CD14-positive monocyte (primary cell): Measurements from ENCODE around the gene AADACL3. TPM values are rescaled to one million over a fixed set of nuclear protein-coding genes. Genes with fewer than 3 reads are reported as not detected.

Source experiments
- DNase-seq, 3 donors: peaks; one replicate each; pipeline ENCODE4 v3.0.0-alpha.2; 2011 to 2022
- H2AFZ ChIP-seq: 2 replicates; pipeline ENCODE4 v1.6.0; 2012; ENCODE audit warnings: mild to moderate bottlenecking, low read depth, low read length, inconsistent platforms; ENCODE audit not compliant: insufficient read depth, poor library complexity, severe bottlenecking
- H3K27ac ChIP-seq, 2 donors: 1 replicate in 1 of 2; 2 replicates in 1 of 2; pipeline ENCODE4 v1.5.1; 2012 to 2013; ENCODE audit warnings: low read length in 2 of 2, control low read depth in 1 of 2, inconsistent platforms in 1 of 2, low read depth in 1 of 2, mild to moderate bottlenecking in 1 of 2
- H3K27me3 ChIP-seq, 2 donors: one replicate each; pipeline versions ENCODE4 v1.6.0 to v1.6.1; 2011 to 2013; ENCODE audit warnings: low read length in 2 of 2; ENCODE audit not compliant: control insufficient read depth in 2 of 2, insufficient read depth in 2 of 2
- H3K36me3 ChIP-seq, 2 donors: replicated peaks in 1 of 2; 1 replicate in 1 of 2; 2 replicates in 1 of 2; pipeline versions ENCODE4 v1.5.1 to v1.6.1; 2012 to 2013; ENCODE audit warnings: low read length in 2 of 2, control low read depth in 1 of 2, inconsistent platforms in 1 of 2, mild to moderate bottlenecking in 1 of 2; ENCODE audit not compliant: insufficient read depth in 2 of 2, control insufficient read depth in 1 of 2
- H3K4me1 ChIP-seq, 2 donors: 1 replicate in 1 of 2; 2 replicates in 1 of 2; pipeline versions ENCODE4 v1.5.1 to v1.6.1; 2012 to 2013; ENCODE audit warnings: low read length in 2 of 2, control low read depth in 1 of 2, inconsistent platforms in 1 of 2, mild to moderate bottlenecking in 1 of 2, moderate library complexity in 1 of 2; ENCODE audit not compliant: insufficient read depth in 2 of 2, control insufficient read depth in 1 of 2
- H3K4me2 ChIP-seq: replicated peaks from 2 replicates; pipeline ENCODE3; 2012; ENCODE audit warnings: low read length, moderate library complexity, mild to moderate bottlenecking; ENCODE audit not compliant: poor library complexity, severe bottlenecking; ENCODE audit errors: extremely low read depth
- H3K4me3 ChIP-seq, 3 experiments: fragments of 200-600 bp in 1 of 3; sonication (generic) in 1 of 3; replicated peaks in 1 of 3; 1 replicate in 2 of 3; 2 replicates in 1 of 3; pipeline ENCODE4 v1.5.1; 2011 to 2013; ENCODE audit warnings: low read length in 3 of 3, mild to moderate bottlenecking in 3 of 3, control low read depth in 2 of 3, low read depth in 2 of 3, inconsistent platforms in 1 of 3, moderate library complexity in 1 of 3
- H3K79me2 ChIP-seq: 2 replicates; pipeline ENCODE4 v1.6.0; 2012; ENCODE audit warnings: mild to moderate bottlenecking, control low read depth, inconsistent platforms, low read length, moderate library complexity; ENCODE audit not compliant: insufficient read depth
- H3K9ac ChIP-seq: 2 replicates; pipeline ENCODE4 v1.6.0; 2017; ENCODE audit warnings: low read length, mild to moderate bottlenecking; ENCODE audit not compliant: insufficient read depth, poor library complexity, severe bottlenecking
- H3K9me3 ChIP-seq, 2 donors: replicated peaks in 1 of 2; 1 replicate in 1 of 2; 2 replicates in 1 of 2; pipeline versions ENCODE4 v1.5.1 to v1.6.1; 2012 to 2013; ENCODE audit warnings: low read length in 2 of 2, control low read depth in 1 of 2; ENCODE audit not compliant: control insufficient read depth in 1 of 2, insufficient read depth in 1 of 2
- H4K20me1 ChIP-seq: 2 replicates; pipeline ENCODE4 v1.6.0; 2012; ENCODE audit warnings: mild to moderate bottlenecking, low read length, control low read depth, moderate library complexity; ENCODE audit not compliant: insufficient read depth
- H3K27ac Mint-ChIP-seq, 7 donors: one replicate each; pipeline ENCODE4 v1.8.0; 2020; ENCODE audit warnings: mild to moderate bottlenecking in 7 of 7, mixed read lengths in 7 of 7, moderate library complexity in 6 of 7, inconsistent platforms in 2 of 7
- H3K27me3 Mint-ChIP-seq, 3 donors: one replicate each; pipeline ENCODE4 v1.8.0; 2021 to 2022; ENCODE audit warnings: low read depth in 3 of 3, mild to moderate bottlenecking in 3 of 3, mixed read lengths in 3 of 3, moderate library complexity in 3 of 3, inconsistent platforms in 1 of 3
- H3K36me3 Mint-ChIP-seq, 2 donors: one replicate each; pipeline ENCODE4 v1.8.0; 2020; ENCODE audit warnings: mixed read lengths in 2 of 2, inconsistent platforms in 1 of 2, mild to moderate bottlenecking in 1 of 2
- H3K4me1 Mint-ChIP-seq: one replicate; pipeline ENCODE4 v1.8.0; 2020; ENCODE audit warnings: mild to moderate bottlenecking, mixed read lengths
- H3K4me3 Mint-ChIP-seq, 2 donors: one replicate each; pipeline ENCODE4 v1.8.0; 2020; ENCODE audit warnings: mild to moderate bottlenecking in 2 of 2, mixed read lengths in 2 of 2, moderate library complexity in 1 of 2
- H3K9me3 Mint-ChIP-seq, 7 donors: one replicate each; pipeline ENCODE4 v1.8.0; 2020 to 2022; ENCODE audit warnings: mixed read lengths in 7 of 7, mild to moderate bottlenecking in 6 of 7, moderate library complexity in 6 of 7, inconsistent platforms in 2 of 7
- CTCF ChIP-seq: fragments of 200-600 bp; IDR thresholded peaks from one replicate; pipeline ENCODE4 v1.8.0; 2022; ENCODE audit warnings: antibody characterized with exemption, mild to moderate bottlenecking
- WGBS: methylation state at CpG from one replicate; pipeline ENCODE4 v1.1.5; 2013; ENCODE audit warnings: missing lambda C conversion rate; ENCODE audit not compliant: insufficient coverage; 5-methylcytosine and 5-hydroxymethylcytosine counted together
- intact Hi-C, 2 donors: fragments of 100-400 bp; cut with micrococcal nuclease; formaldehyde crosslinking; loops; one replicate each; pipeline versions ENCODE4 v1.15.0 to v1.15.1; 2023
- polyA plus RNA-seq, 3 donors: library from polyadenylated mRNA; depleted of rRNA in 1 of 3; unstranded in 2 of 3; stranded (reverse) in 1 of 3; fragments of 300-500 nt in 2 of 3; fragments of >200 nt in 1 of 3; fragmentation: Illumina TruSeq in 2 of 3; gene quantifications; 1 replicate in 2 of 3; 2 replicates in 1 of 3; pipeline ENCODE4 v1.2.3, GENCODE V29; 2012 to 2021

AADACL3 gene
- polyA plus RNA-seq, 3 donors, result not detected

- no peaks in the 10 kb centered on the region for H3K27me3 ChIP-seq
- WGBS, result 86% methylated on average over 1 of the region's 2 CpGs
- no peaks in the 10 kb centered on the region for H3K36me3 Mint-ChIP-seq
- intact Hi-C loops, result no loop called here
- H3K36me3 ChIP-seq, result no peaks in the 10 kb centered on the region
- H3K4me3 Mint-ChIP-seq, result no peak overlapping the region
- H3K79me2 ChIP-seq, result no peaks in the 10 kb centered on the region
- no peak for TF ChIP-seq CTCF
- H2AFZ ChIP-seq, result no peak overlapping the region
- H3K27ac ChIP-seq, result no peak overlapping the region
- H3K9ac ChIP-seq, result no peak overlapping the region
- H3K9me3 Mint-ChIP-seq, result peaks cover 0 to 5% (median 2%) of the 10 kb centered on the region in 7 donors
- DNase-seq, result no peak
- no peaks in the 10 kb centered on the region for H3K4me1 ChIP-seq
- H3K4me3 ChIP-seq, result no peak overlapping the region
- peaks cover 0 to 30% (median 5%) of the 10 kb centered on the region in 3 donors for H3K27me3 Mint-ChIP-seq
- H3K9me3 ChIP-seq, result no peaks in the 10 kb centered on the region
- H3K27ac Mint-ChIP-seq, result no peak overlapping the region
- H3K4me2 ChIP-seq, result no peak overlapping the region
- H4K20me1 ChIP-seq, result no peaks in the 10 kb centered on the region
- H3K4me1 Mint-ChIP-seq, result no peaks in the 10 kb centered on the region
Measured at GRCh38 chr1:12769031-12769430, 53.1 kb downstream of the AADACL3 start.

GRCh38 chr1:12769976-12770505, 54.1 kb downstream of the AADACL3 start:
- Mint-ChIP-seq H3K4me1 (no peaks in the 10 kb centered on the region), H3K27ac (no peak overlapping the region), H3K27me3 (peaks cover 0 to 31% (median 7%) of the 10 kb centered on the region in 3 donors), H3K4me3 (no peak overlapping the region), H3K9me3 (peaks cover 0 to 5% (median 2%) of the 10 kb centered on the region in 7 donors), H3K36me3 (no peaks in the 10 kb centered on the region)
- H3K9me3 ChIP-seq, result no peaks in the 10 kb centered on the region
- WGBS, result 74% methylated on average over 4 of the region's 7 CpGs
- no peaks in the 10 kb centered on the region for H3K36me3 ChIP-seq
- no peaks in the 10 kb centered on the region for H3K27me3 ChIP-seq
- no peak overlapping the region for H3K9ac ChIP-seq
- H3K4me2 ChIP-seq, result no peak overlapping the region
- H3K79me2 ChIP-seq, result no peaks in the 10 kb centered on the region
- DNase-seq, result no peak
- no peaks in the 10 kb centered on the region for H3K4me1 ChIP-seq
- no peaks in the 10 kb centered on the region for H4K20me1 ChIP-seq
- no peak overlapping the region for H2AFZ ChIP-seq
- no peak overlapping the region for H3K27ac ChIP-seq
- H3K4me3 ChIP-seq, result no peak overlapping the region
- intact Hi-C loops, result no loop called here
- no peak for TF ChIP-seq CTCF
